HepG2 (cell line): ENCODE measurements around the gene DAPK1.

Experiments used
- CENPX ChIP-seq: sonication (generic); formaldehyde crosslinking; IDR thresholded peaks from 2 replicates; pipeline ENCODE4 v1.9.0; 2021; ENCODE audit warnings: mild to moderate bottlenecking, missing genetic modification reagents, moderate library complexity
- GTF2F1 ChIP-seq: fragments of 150-350 bp; IDR thresholded peaks from 2 replicates; pipeline ENCODE4 v1.6.1; 2014; ENCODE audit warnings: low read length
- HDAC2 ChIP-seq: sonication (generic); formaldehyde crosslinking; IDR thresholded peaks from 2 replicates; pipeline ENCODE4 v1.4.0; 2020; ENCODE audit warnings: missing genetic modification reagents
- HINFP ChIP-seq: sonication (generic); formaldehyde crosslinking; IDR thresholded peaks from 2 replicates; pipeline ENCODE4 v1.4.0; 2020; ENCODE audit warnings: low read depth, mild to moderate bottlenecking, missing genetic modification reagents
- PCBP1 ChIP-seq: fragments of 200-400 bp; formaldehyde crosslinking; IDR thresholded peaks from 2 replicates; pipeline ENCODE4 v1.6.1; 2017; ENCODE audit warnings: mild to moderate bottlenecking, low read depth, low read length, borderline replicate concordance
- RERE ChIP-seq: IDR thresholded peaks from 2 replicates; pipeline ENCODE4 v1.6.1; 2016; ENCODE audit warnings: low read depth, missing genetic modification reagents, missing compliant biosample characterization
- RXRA ChIP-seq: sonication (generic); formaldehyde crosslinking; IDR thresholded peaks from 2 replicates; pipeline ENCODE4 v1.5.1; 2020; ENCODE audit warnings: missing genetic modification reagents
- SMAD1 ChIP-seq: sonication (generic); formaldehyde crosslinking; IDR thresholded peaks from 2 replicates; pipeline ENCODE4 v1.4.0; 2020; ENCODE audit warnings: missing genetic modification reagents, low read depth, mild to moderate bottlenecking, borderline replicate concordance
- USF2 ChIP-seq, 2 experiments: sonication (generic) in 1 of 2; formaldehyde crosslinking in 1 of 2; IDR thresholded peaks; 2 replicates each; pipeline versions ENCODE4 v1.5.1 to v1.6.1; 2011 to 2020; ENCODE audit warnings: borderline replicate concordance in 1 of 2, low read depth in 1 of 2, low read length in 1 of 2, mild to moderate bottlenecking in 1 of 2, missing genetic modification reagents in 1 of 2, moderate library complexity in 1 of 2
- ZMYM4 ChIP-seq: sonication (generic); formaldehyde crosslinking; IDR thresholded peaks from 2 replicates; pipeline ENCODE4 v1.8.1; 2023; ENCODE audit warnings: mild to moderate bottlenecking, missing genetic modification reagents

GRCh38 chr9:87603854-87604490 is 106.3 kb downstream of the DAPK1 start:
- no peak for TF ChIP-seq USF2 (IDR thresholded peaks at IDR 0.05; ENCODE audit: low read depth, low read length)
- TF ChIP-seq USF2 (CRISPR knock-in tag; IDR thresholded peaks at IDR 0.05; ENCODE audit: borderline replicate concordance) = no peak
- TF ChIP-seq RERE = no peak
- no peak for TF ChIP-seq HINFP (CRISPR knock-in tag)
- TF ChIP-seq RXRA = no peak
- TF ChIP-seq GTF2F1 = no peak
- no peak for TF ChIP-seq SMAD1 (CRISPR knock-in tag)
- no peak for TF ChIP-seq HDAC2 (CRISPR knock-in tag)
- TF ChIP-seq PCBP1 = no peak
- no peak for TF ChIP-seq CENPX
- TF ChIP-seq ZMYM4 = no peak
